ENCODE measurements around the gene PLPPR1.

PLPPR1 gene

GRCh38 chr9:101028346-101029314 is at the start of gene PLPPR1:
TSS of gene PLPPR1 (plus strand) at chr9:101028727.
- no peaks in the 10 kb centered on the region for H3K4me1 Mint-ChIP-seq (ENCODE audit: low read depth)
- H3K4me3 Mint-ChIP-seq: no peak within 1 kb of the TSS
- peaks cover 54% of the 10 kb centered on the region for H3K27me3 Mint-ChIP-seq (ENCODE audit: low read depth)
- no peaks in the 10 kb centered on the region for H3K9me3 Mint-ChIP-seq
- no peak within 1 kb of the TSS for H3K27ac Mint-ChIP-seq
- H3K36me3 Mint-ChIP-seq (ENCODE audit: low read depth): no peaks in the 10 kb centered on the region

GRCh38 chr9:100989731-100990130 is 38.8 kb upstream of the PLPPR1 start:
- Mint-ChIP-seq H3K36me3 (ENCODE audit: low read depth) (no peaks in the 10 kb centered on the region), H3K4me3 (no peak overlapping the region), H3K4me1 (ENCODE audit: low read depth) (no peaks in the 10 kb centered on the region), H3K9me3 (no peaks in the 10 kb centered on the region), H3K27ac (no peak overlapping the region), H3K27me3 (ENCODE audit: low read depth) (no peaks in the 10 kb centered on the region)

GRCh38 chr9:100990605-100991381 is 37.7 kb upstream of the PLPPR1 start:
- H3K9me3 Mint-ChIP-seq: no peaks in the 10 kb centered on the region
- no peaks in the 10 kb centered on the region for H3K4me1 Mint-ChIP-seq (ENCODE audit: low read depth)
- H3K4me3 Mint-ChIP-seq: no peak overlapping the region
- H3K27ac Mint-ChIP-seq: no peak overlapping the region
- H3K27me3 Mint-ChIP-seq (ENCODE audit: low read depth): no peaks in the 10 kb centered on the region
- H3K36me3 Mint-ChIP-seq (ENCODE audit: low read depth): no peaks in the 10 kb centered on the region

GRCh38 chr9:100992632-100993031 is 35.9 kb upstream of the PLPPR1 start:
- Mint-ChIP-seq H3K4me3 (no peak overlapping the region), H3K36me3 (ENCODE audit: low read depth) (no peaks in the 10 kb centered on the region), H3K27me3 (ENCODE audit: low read depth) (no peaks in the 10 kb centered on the region), H3K9me3 (no peaks in the 10 kb centered on the region), H3K27ac (no peak overlapping the region), H3K4me1 (ENCODE audit: low read depth) (no peaks in the 10 kb centered on the region)

- H3K4me1 Mint-ChIP-seq (ENCODE audit: low read depth): no peaks in the 10 kb centered on the region
- H3K9me3 Mint-ChIP-seq: no peaks in the 10 kb centered on the region
- no peak overlapping the region for H3K27ac Mint-ChIP-seq
- no peaks in the 10 kb centered on the region for H3K36me3 Mint-ChIP-seq (ENCODE audit: low read depth)
- H3K4me3 Mint-ChIP-seq: no peak overlapping the region
- H3K27me3 Mint-ChIP-seq (ENCODE audit: low read depth): no peaks in the 10 kb centered on the region
Measured at GRCh38 chr9:100999906-101000544, 28.5 kb upstream of the PLPPR1 start.

- Mint-ChIP-seq H3K27ac (no peak overlapping the region), H3K27me3 (ENCODE audit: low read depth) (no peaks in the 10 kb centered on the region), H3K4me3 (no peak overlapping the region), H3K36me3 (ENCODE audit: low read depth) (no peaks in the 10 kb centered on the region), H3K9me3 (no peaks in the 10 kb centered on the region), H3K4me1 (ENCODE audit: low read depth) (no peaks in the 10 kb centered on the region)
Measured at GRCh38 chr9:101005246-101005645, 23.3 kb upstream of the PLPPR1 start.

- H3K36me3 Mint-ChIP-seq (ENCODE audit: low read depth): no peaks in the 10 kb centered on the region
- no peaks in the 10 kb centered on the region for H3K27me3 Mint-ChIP-seq (ENCODE audit: low read depth)
- H3K4me1 Mint-ChIP-seq (ENCODE audit: low read depth): no peaks in the 10 kb centered on the region
- no peak overlapping the region for H3K27ac Mint-ChIP-seq
- no peak overlapping the region for H3K4me3 Mint-ChIP-seq
- no peaks in the 10 kb centered on the region for H3K9me3 Mint-ChIP-seq
Measured at GRCh38 chr9:101014566-101014965, 14.0 kb upstream of the PLPPR1 start.

GRCh38 chr9:101018467-101018866 is 10.1 kb upstream of the PLPPR1 start:
- no peaks in the 10 kb centered on the region for H3K9me3 Mint-ChIP-seq
- H3K27me3 Mint-ChIP-seq (ENCODE audit: low read depth): no peaks in the 10 kb centered on the region
- no peak overlapping the region for H3K4me3 Mint-ChIP-seq
- H3K4me1 Mint-ChIP-seq (ENCODE audit: low read depth): no peaks in the 10 kb centered on the region
- no peaks in the 10 kb centered on the region for H3K36me3 Mint-ChIP-seq (ENCODE audit: low read depth)
- H3K27ac Mint-ChIP-seq: no peak overlapping the region

GRCh38 chr9:101022704-101023103 is 5.8 kb upstream of the PLPPR1 start:
- no peaks in the 10 kb centered on the region for H3K4me1 Mint-ChIP-seq (ENCODE audit: low read depth)
- H3K4me3 Mint-ChIP-seq: no peak overlapping the region
- H3K36me3 Mint-ChIP-seq (ENCODE audit: low read depth): no peaks in the 10 kb centered on the region
- no peak overlapping the region for H3K27ac Mint-ChIP-seq
- H3K9me3 Mint-ChIP-seq: no peaks in the 10 kb centered on the region
- H3K27me3 Mint-ChIP-seq (ENCODE audit: low read depth): peaks cover 17% of the 10 kb centered on the region

GRCh38 chr9:101025940-101026339 is 2.6 kb upstream of the PLPPR1 start:
- H3K4me3 Mint-ChIP-seq: no peak overlapping the region
- H3K9me3 Mint-ChIP-seq: no peaks in the 10 kb centered on the region
- H3K27me3 Mint-ChIP-seq (ENCODE audit: low read depth): peaks cover 40% of the 10 kb centered on the region
- no peaks in the 10 kb centered on the region for H3K4me1 Mint-ChIP-seq (ENCODE audit: low read depth)
- H3K36me3 Mint-ChIP-seq (ENCODE audit: low read depth): no peaks in the 10 kb centered on the region
- H3K27ac Mint-ChIP-seq: no peak overlapping the region

GRCh38 chr9:101026824-101027223 is 1.7 kb upstream of the PLPPR1 start:
- Mint-ChIP-seq H3K4me1 (ENCODE audit: low read depth) (no peaks in the 10 kb centered on the region), H3K36me3 (ENCODE audit: low read depth) (no peaks in the 10 kb centered on the region), H3K9me3 (no peaks in the 10 kb centered on the region), H3K27ac (no peak overlapping the region), H3K27me3 (ENCODE audit: low read depth) (peaks cover 49% of the 10 kb centered on the region), H3K4me3 (no peak overlapping the region)

- Mint-ChIP-seq H3K27me3 (ENCODE audit: low read depth) (peaks cover 53% of the 10 kb centered on the region), H3K4me1 (ENCODE audit: low read depth) (no peaks in the 10 kb centered on the region), H3K27ac (no peak overlapping the region), H3K36me3 (ENCODE audit: low read depth) (no peaks in the 10 kb centered on the region), H3K9me3 (no peaks in the 10 kb centered on the region), H3K4me3 (no peak overlapping the region)
Measured at GRCh38 chr9:101027236-101027635, 1.3 kb upstream of the PLPPR1 start.

GRCh38 chr9:101027733-101028345 is 688 bp upstream of the PLPPR1 start:
- H3K4me1 Mint-ChIP-seq (ENCODE audit: low read depth): no peaks in the 10 kb centered on the region
- no peak overlapping the region for H3K4me3 Mint-ChIP-seq

GRCh38 chr9:101029315-101030085 is 973 bp downstream of the PLPPR1 start:
- H3K27ac Mint-ChIP-seq: no peak overlapping the region
- no peak overlapping the region for H3K4me3 Mint-ChIP-seq
- H3K4me1 Mint-ChIP-seq (ENCODE audit: low read depth): no peaks in the 10 kb centered on the region
- H3K27me3 Mint-ChIP-seq (ENCODE audit: low read depth): peaks cover 54% of the 10 kb centered on the region
- no peaks in the 10 kb centered on the region for H3K9me3 Mint-ChIP-seq
- no peaks in the 10 kb centered on the region for H3K36me3 Mint-ChIP-seq (ENCODE audit: low read depth)

More at GRCh38 chr9:101027733-101028345, 688 bp upstream of the PLPPR1 start:
- Mint-ChIP-seq H3K27ac (no peak overlapping the region), H3K27me3 (ENCODE audit: low read depth) (peaks cover 54% of the 10 kb centered on the region), H3K9me3 (no peaks in the 10 kb centered on the region), H3K36me3 (ENCODE audit: low read depth) (no peaks in the 10 kb centered on the region)
